Pulmonary artery endothelial cell (primary cell): ENCODE results near the gene ZNF883. TPM values are rescaled to one million over a fixed set of nuclear protein-coding genes. Genes with fewer than 3 reads are reported as not detected.
"Not testable (repeated sequence)": the region's sequence is repeated elsewhere in the genome, so short reads cannot be mapped to it uniquely, and the experiment has no call there.

Source experiments
- DNase-seq: peaks from one replicate; pipeline ENCODE4 v3.0.0-alpha.2; 2011; ENCODE audit warnings: low read depth, low spot score
- total RNA-seq: library from RNA; depleted of rRNA; stranded (reverse); fragments of >200 nt; gene quantifications from 2 replicates; pipeline ENCODE4 v1.2.3, GENCODE V29; 2014

ZNF883 gene
- total RNA-seq: 0.53 and 2.6 TPM in 2 replicates

- no peak for DNase-seq
These were observed at the start of gene ZNF883 for GRCh38 chr9:113011911-113012381. TSS of gene ZNF883 (minus strand) at chr9:113012192.

GRCh38 chr9:113061072-113061850, 49.3 kb upstream of the ZNF883 start:
- DNase-seq: not testable (repeated sequence)

GRCh38 chr9:113059581-113060284, 47.7 kb upstream of the ZNF883 start:
- not testable (repeated sequence) for DNase-seq

- no peak for DNase-seq
These were observed 45.2 kb upstream of the ZNF883 start for GRCh38 chr9:113057193-113057592.

- DNase-seq: peak; percentile 77
These were observed 44.5 kb upstream of the ZNF883 start, which contains the start of gene ZFP37 for GRCh38 chr9:113056191-113057106. TSS of gene ZFP37 (minus strand) at chr9:113056724. CDS start at chr9:113056688, 36 bp downstream.

GRCh38 chr9:113042884-113043657, 31.1 kb upstream of the ZNF883 start:
- DNase-seq: no peak

- DNase-seq: no peak
These were observed 14.2 kb upstream of the ZNF883 start for GRCh38 chr9:113026200-113026599.

- DNase-seq: no peak
These were observed 6.3 kb upstream of the ZNF883 start for GRCh38 chr9:113018247-113018646.

- DNase-seq: no peak
These were observed 500 bp upstream of the ZNF883 start for GRCh38 chr9:113012492-113012891.

- DNase-seq: no peak
These were observed 6.2 kb downstream of the ZNF883 start for GRCh38 chr9:113005777-113006176.

- DNase-seq: no peak
These were observed 14.6 kb downstream of the ZNF883 start for GRCh38 chr9:112997236-112997941.

GRCh38 chr9:112971415-112971814, 40.6 kb downstream of the ZNF883 start:
- DNase-seq: no peak

- no peak for DNase-seq
These were observed 41.1 kb downstream of the ZNF883 start for GRCh38 chr9:112970939-112971338.

- DNase-seq: no peak
These were observed 42.3 kb downstream of the ZNF883 start for GRCh38 chr9:112969730-112970129.

- no peak for DNase-seq
These were observed 56.4 kb downstream of the ZNF883 start for GRCh38 chr9:112955550-112955949.

- no peak for DNase-seq
These were observed 66.3 kb downstream of the ZNF883 start for GRCh38 chr9:112945620-112946208.

GRCh38 chr9:112939418-112939817, 72.6 kb downstream of the ZNF883 start:
- no peak for DNase-seq

GRCh38 chr9:112933696-112934095, 78.3 kb downstream of the ZNF883 start:
- DNase-seq: no peak

GRCh38 chr9:112925058-112925641, 86.8 kb downstream of the ZNF883 start:
- no peak for DNase-seq
